Measurements from ENCODE around the gene PDCD1LG2.
"Not testable (repeated sequence)": the region's sequence is repeated elsewhere in the genome, so short reads cannot be mapped to it uniquely, and the experiment has no call there.

Gene PDCD1LG2

GRCh38 chr9:5493679-5494511 is 16.4 kb upstream of the PDCD1LG2 start:
- DNase-seq (ENCODE audit: low read depth), result no peak

- not testable (repeated sequence) for DNase-seq (ENCODE audit: low read depth)
These were observed 15.6 kb upstream of the PDCD1LG2 start for GRCh38 chr9:5494765-5495164.

GRCh38 chr9:5499157-5499556 is 11.2 kb upstream of the PDCD1LG2 start:
- no peak for DNase-seq (ENCODE audit: low read depth)

GRCh38 chr9:5499889-5500398 is 10.4 kb upstream of the PDCD1LG2 start:
- DNase-seq (ENCODE audit: low read depth), result no peak

- no peak for DNase-seq (ENCODE audit: low read depth)
These were observed 9.7 kb upstream of the PDCD1LG2 start for GRCh38 chr9:5500441-5501235.

- DNase-seq (ENCODE audit: low read depth), result no peak
These were observed 7.8 kb upstream of the PDCD1LG2 start for GRCh38 chr9:5502553-5502952.

- no peak for DNase-seq (ENCODE audit: low read depth)
These were observed 758 bp upstream of the PDCD1LG2 start for GRCh38 chr9:5509573-5509972.

- no peak for DNase-seq (ENCODE audit: low read depth)
These were observed 658 bp downstream of the PDCD1LG2 start for GRCh38 chr9:5510989-5511388.

GRCh38 chr9:5511476-5511875 is 1.1 kb downstream of the PDCD1LG2 start:
- no peak for DNase-seq (ENCODE audit: low read depth)

- no peak for DNase-seq (ENCODE audit: low read depth)
These were observed 1.7 kb downstream of the PDCD1LG2 start for GRCh38 chr9:5511935-5512580.

- DNase-seq (ENCODE audit: low read depth), result no peak
These were observed 2.5 kb downstream of the PDCD1LG2 start for GRCh38 chr9:5512658-5513452.

- no peak for DNase-seq (ENCODE audit: low read depth)
These were observed 3.8 kb downstream of the PDCD1LG2 start for GRCh38 chr9:5513966-5514616.

GRCh38 chr9:5514617-5515260 is 4.4 kb downstream of the PDCD1LG2 start:
- no peak for DNase-seq (ENCODE audit: low read depth)

GRCh38 chr9:5515261-5515650 is 4.9 kb downstream of the PDCD1LG2 start:
- DNase-seq (ENCODE audit: low read depth), result no peak

- DNase-seq (ENCODE audit: low read depth), result no peak
These were observed 6.3 kb downstream of the PDCD1LG2 start for GRCh38 chr9:5516453-5517220.

GRCh38 chr9:5518171-5518936 is 8.0 kb downstream of the PDCD1LG2 start:
- DNase-seq (ENCODE audit: low read depth), result no peak

GRCh38 chr9:5518937-5519319 is 8.6 kb downstream of the PDCD1LG2 start:
- no peak for DNase-seq (ENCODE audit: low read depth)

GRCh38 chr9:5524090-5524489 is 13.8 kb downstream of the PDCD1LG2 start:
- no peak for DNase-seq (ENCODE audit: low read depth)

GRCh38 chr9:5529683-5530221 is 19.4 kb downstream of the PDCD1LG2 start:
- DNase-seq (ENCODE audit: low read depth), result no peak

All from activated T-helper 1 cell treated with Interleukin-2 at 50 U/mL for 16 hours (primary cell).